ENCODE measurements around the gene FBLN2. TPM values are rescaled to one million over a fixed set of nuclear protein-coding genes. Genes with fewer than 3 reads are reported as not detected.

FBLN2 gene
- total and polyA plus RNA-seq, 2 of the 13 experiments (the other 11 are each of a cell fraction or from before 2014, with no cell fraction given), result not detected

GRCh38 chr3:13636874-13637273 lies 87.9 kb downstream of the FBLN2 start:
- no peak for ATAC-seq
- WGBS (ENCODE audit: low lambda C conversion rate), result 9% methylated on average over 5 of the region's 8 CpGs
- intact Hi-C loops (cut with micrococcal nuclease; ENCODE audit: unreplicated experiment), result no loop called here

More at GRCh38 chr3:13636874-13637273, 87.9 kb downstream of the FBLN2 start:
- Histone ChIP-seq H3K36me3 (replicated peaks in 1 of 2; ENCODE audit: control insufficient read depth in 1 of 2, insufficient read depth in 2 of 2, low read length in 2 of 2) (no peaks in the 10 kb centered on the region), H3K79me2 (ENCODE audit: insufficient read depth, low read length) (no peaks in the 10 kb centered on the region), H3K4me1 (ENCODE audit: insufficient read depth, low read length) (peaks cover 8% of the 10 kb centered on the region), H2AFZ (ENCODE audit: low read length) (no peak overlapping the region), H3K27ac (ENCODE audit: extremely low read length, insufficient read depth, low read length) (no peak overlapping the region), H3K4me3 (replicated peaks in 1 of 3; ENCODE audit: insufficient read depth in 1 of 3, low read depth in 2 of 3, low read length in 3 of 3) (no peak overlapping the region), H4K20me1 (ENCODE audit: insufficient read depth, low read length) (no peaks in the 10 kb centered on the region), H3K9ac (ENCODE audit: insufficient read depth, low read depth, low read length) (no peak overlapping the region), H3K4me2 (ENCODE audit: low read depth, low read length) (no peak overlapping the region), H3K9me3 (ENCODE audit: low read length) (no peaks in the 10 kb centered on the region), H3K27me3 (ENCODE audit: control insufficient read depth in 1 of 2, insufficient read depth in 2 of 2, low read length in 2 of 2) (peaks cover 16 to 83% of the 10 kb centered on the region in 2 experiments)
- FAIRE-seq, result no peak
- in situ Hi-C loops (cut with HindIII; ENCODE audit: extremely low pct_ligation_motif_present, low pct_unique_long_range_greater_than_20kb), result no loop called here
- no peak for TF ChIP-seq HNRNPL (IDR thresholded peaks at IDR 0.05; ENCODE audit: low read depth, low read length)
- no peak for TF ChIP-seq KLF6 (CRISPR knock-in tag; IDR thresholded peaks at IDR 0.05)
- TF ChIP-seq ZNF737 (CRISPR knock-in tag; IDR thresholded peaks at IDR 0.05; ENCODE audit: borderline replicate concordance), result no peak
- TF ChIP-seq KAT2B (IDR thresholded peaks at IDR 0.05; ENCODE audit: borderline replicate concordance, low read depth, low read length), result no peak
- no peak for TF ChIP-seq PRMT3 (CRISPR knock-in tag; IDR thresholded peaks at IDR 0.05; ENCODE audit: borderline replicate concordance, low read depth)
- TF ChIP-seq ZNF10 (CRISPR knock-in tag; IDR thresholded peaks at IDR 0.05; ENCODE audit: borderline replicate concordance, low read depth), result no peak
- no peak for TF ChIP-seq GABPB1 (CRISPR knock-in tag; IDR thresholded peaks at IDR 0.05)
- TF ChIP-seq AGO2 (optimal IDR thresholded peaks at IDR 0.05; ENCODE audit: low read depth, low read length), result no peak
- no peak for TF ChIP-seq SOX13 (IDR thresholded peaks at IDR 0.05)
- no peak for TF ChIP-seq SOX13 (CRISPR knock-in tag; conservative IDR thresholded peaks at IDR 0.05 in 1 of 2, IDR thresholded peaks at IDR 0.05 in 1 of 2)
- no peak for TF ChIP-seq EZH2 (conservative IDR thresholded peaks at IDR 0.05; ENCODE audit: low read depth, low read length)
- no peak for TF ChIP-seq KDM6A (CRISPR knock-in tag; IDR thresholded peaks at IDR 0.05; ENCODE audit: low read depth)
- no peak for TF ChIP-seq ZC3H13 (CRISPR knock-in tag; IDR thresholded peaks at IDR 0.05)
- TF ChIP-seq BCL3 (CRISPR knock-in tag; IDR thresholded peaks at IDR 0.05), result no peak
- TF ChIP-seq SP2 (CRISPR knock-in tag; IDR thresholded peaks at IDR 0.05), result no peak
- no peak for TF ChIP-seq ZNF788 (CRISPR knock-in tag; IDR thresholded peaks at IDR 0.05; ENCODE audit: borderline replicate concordance)
- no peak for TF ChIP-seq HNRNPUL1 (IDR thresholded peaks at IDR 0.05; ENCODE audit: low read depth, low read length)
- TF ChIP-seq RAD51 (IDR thresholded peaks at IDR 0.05; ENCODE audit: borderline replicate concordance), result no peak
- no peak for TF ChIP-seq ATM (IDR thresholded peaks at IDR 0.05; ENCODE audit: borderline replicate concordance)
- TF ChIP-seq NFRKB (IDR thresholded peaks at IDR 0.05), result no peak
- ChIA-PET POLR2A (no interaction called here), CTCF (ENCODE audit: low intra/inter-chr PET ratio, low total read pairs) (no interaction called here)
- no TSS peak for BruUV-seq (replicated peaks)
- DNase-seq (ENCODE audit: low spot score), result no peak

All from HepG2 (cell line).